Measurements from ENCODE around the gene ATP5F1A. TPM values are rescaled to one million over a fixed set of nuclear protein-coding genes. Genes with fewer than 3 reads are reported as not detected.
A peak's percentile ranks its signal among the peaks of the same experiment; 100 is the strongest.

ATP5F1A gene
- total RNA-seq, 1 experiment from 2014 or later, result 349 TPM

DNA sequence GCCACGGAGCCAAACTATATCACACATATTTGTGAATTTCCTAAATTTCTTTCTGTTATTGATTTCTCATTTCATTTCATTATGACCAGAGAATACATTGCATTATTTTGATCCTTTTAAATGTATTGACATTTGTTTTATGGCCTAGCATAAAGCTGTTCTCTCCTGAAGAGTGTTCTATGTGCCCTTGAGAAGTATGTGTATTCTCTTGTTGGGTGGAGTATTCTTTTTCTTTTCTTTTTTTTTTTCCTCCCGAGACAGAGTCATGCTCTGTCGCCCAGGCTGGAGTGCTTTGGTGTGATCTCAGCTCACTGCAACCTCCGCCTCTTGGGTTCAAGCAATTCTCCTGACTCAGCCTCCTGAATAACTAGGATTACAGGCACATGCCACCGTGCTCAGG, 11.3 kb upstream of the ATP5F1A start:
- TF ChIP-seq, protein P1, sequence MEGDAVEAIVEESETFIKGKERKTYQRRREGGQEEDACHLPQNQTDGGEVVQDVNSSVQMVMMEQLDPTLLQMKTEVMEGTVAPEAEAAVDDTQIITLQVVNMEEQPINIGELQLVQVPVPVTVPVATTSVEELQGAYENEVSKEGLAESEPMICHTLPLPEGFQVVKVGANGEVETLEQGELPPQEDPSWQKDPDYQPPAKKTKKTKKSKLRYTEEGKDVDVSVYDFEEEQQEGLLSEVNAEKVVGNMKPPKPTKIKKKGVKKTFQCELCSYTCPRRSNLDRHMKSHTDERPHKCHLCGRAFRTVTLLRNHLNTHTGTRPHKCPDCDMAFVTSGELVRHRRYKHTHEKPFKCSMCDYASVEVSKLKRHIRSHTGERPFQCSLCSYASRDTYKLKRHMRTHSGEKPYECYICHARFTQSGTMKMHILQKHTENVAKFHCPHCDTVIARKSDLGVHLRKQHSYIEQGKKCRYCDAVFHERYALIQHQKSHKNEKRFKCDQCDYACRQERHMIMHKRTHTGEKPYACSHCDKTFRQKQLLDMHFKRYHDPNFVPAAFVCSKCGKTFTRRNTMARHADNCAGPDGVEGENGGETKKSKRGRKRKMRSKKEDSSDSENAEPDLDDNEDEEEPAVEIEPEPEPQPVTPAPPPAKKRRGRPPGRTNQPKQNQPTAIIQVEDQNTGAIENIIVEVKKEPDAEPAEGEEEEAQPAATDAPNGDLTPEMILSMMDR (IDR thresholded peaks at IDR 0.05; ENCODE audit: insufficient read depth in 1 of 2, low read depth in 1 of 2, low read length in 1 of 2, severe bottlenecking in 1 of 2, unreplicated experiment in 1 of 2), result no peak
- Histone ChIP-seq H3K27me3 (replicated peaks; ENCODE audit: control insufficient read depth, insufficient read depth, low read length) (no peaks in the 10 kb centered on the region), H3K36me3 (ENCODE audit: control insufficient read depth, insufficient read depth, low read length) (no peaks in the 10 kb centered on the region), H3K4me1 (no peaks in the 10 kb centered on the region), H3K4me3 (ENCODE audit: low read depth, low read length) (no peak overlapping the region), H3K9me3 (no peaks in the 10 kb centered on the region)
- H3K4me1 Mint-ChIP-seq (ENCODE audit: low read depth, unreplicated experiment), result no peaks in the 10 kb centered on the region
- peaks cover 14% of the 10 kb centered on the region for H3K36me3 Mint-ChIP-seq (ENCODE audit: insufficient read depth, unreplicated experiment)
- no peak overlapping the region for H3K27ac Mint-ChIP-seq (ENCODE audit: unreplicated experiment)
- intact Hi-C loops (cut with micrococcal nuclease; ENCODE audit: unreplicated experiment), result no loop called here
- ChIA-PET POLR2A (no interaction called here), CTCF (no interaction called here)
- no peak for DNase-seq
- H3K27me3 Mint-ChIP-seq (ENCODE audit: insufficient read depth, unreplicated experiment), result no peaks in the 10 kb centered on the region
- BruUV-seq (replicated peaks), result no TSS peak
- no peak overlapping the region for H3K4me3 Mint-ChIP-seq (ENCODE audit: unreplicated experiment)
- H3K9me3 Mint-ChIP-seq (ENCODE audit: unreplicated experiment), result no peaks in the 10 kb centered on the region

DNA sequence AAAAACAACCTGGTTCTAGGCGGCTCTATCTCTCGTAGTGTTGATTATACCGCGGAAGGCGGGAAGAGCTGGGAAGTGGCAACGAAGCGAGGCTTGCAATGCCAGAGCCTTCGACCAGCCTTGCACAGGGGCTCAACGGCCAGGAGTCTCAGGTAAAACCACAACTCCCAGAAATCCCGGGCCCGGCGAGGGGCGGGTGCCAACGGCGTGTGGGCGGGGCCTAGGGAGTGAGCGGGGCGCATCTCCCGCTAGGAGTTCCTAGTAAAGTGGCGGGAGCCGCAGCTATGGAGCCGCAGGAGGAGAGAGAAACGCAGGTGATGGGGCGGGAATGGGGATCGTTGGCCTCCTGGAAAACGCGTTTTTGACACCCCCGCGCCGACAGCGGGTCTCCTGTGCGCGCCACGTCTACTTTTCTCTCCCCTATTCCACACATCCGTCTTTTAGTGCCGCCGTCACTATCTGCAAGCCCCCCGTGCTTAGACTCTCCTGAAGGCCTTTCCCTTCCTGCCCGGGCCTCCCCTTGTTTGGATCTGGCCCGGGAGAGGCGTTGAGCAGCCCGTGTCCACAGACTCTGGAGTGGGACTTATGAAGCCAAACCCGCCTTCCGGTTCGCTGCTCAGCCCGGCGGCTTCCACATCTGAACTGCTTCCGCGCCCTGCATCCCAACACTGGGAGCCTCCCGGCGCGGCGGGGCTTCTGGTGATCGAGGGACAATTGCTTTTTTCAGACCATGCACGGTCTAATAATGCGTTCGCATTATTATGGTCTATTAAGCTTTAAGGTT, 6.2 kb upstream of the ATP5F1A start, which contains the start of gene HAUS1:
Gene HAUS1 (plus strand): TSS at position 258 of the 784 bp plus-strand sequence. CDS start 27 bp downstream, at position 285.
- H3K27me3 Mint-ChIP-seq (ENCODE audit: insufficient read depth, unreplicated experiment), result no peaks in the 10 kb centered on the region
- intact Hi-C loops (cut with micrococcal nuclease; ENCODE audit: unreplicated experiment), result no loop called here
- peaks cover 8% of the 10 kb centered on the region for H3K36me3 Mint-ChIP-seq (ENCODE audit: insufficient read depth, unreplicated experiment)
- TF ChIP-seq, protein P1 (IDR thresholded peaks at IDR 0.05; ENCODE audit: insufficient read depth in 1 of 2, low read depth in 1 of 2, low read length in 1 of 2, severe bottlenecking in 1 of 2, unreplicated experiment in 1 of 2), result no peak
- POLR2A ChIA-PET, result no interaction called here
- H3K9me3 ChIP-seq, result no peaks in the 10 kb centered on the region
- BruUV-seq (replicated peaks), result TSS peak; percentile 33
- no peaks in the 10 kb centered on the region for H3K4me1 Mint-ChIP-seq (ENCODE audit: low read depth, unreplicated experiment)
- no peaks in the 10 kb centered on the region for H3K36me3 ChIP-seq (ENCODE audit: control insufficient read depth, insufficient read depth, low read length)
- no peaks in the 10 kb centered on the region for H3K4me1 ChIP-seq
- H3K27me3 ChIP-seq (replicated peaks; ENCODE audit: control insufficient read depth, insufficient read depth, low read length), result no peaks in the 10 kb centered on the region
- H3K9me3 Mint-ChIP-seq (ENCODE audit: unreplicated experiment), result no peaks in the 10 kb centered on the region
- H3K4me3 ChIP-seq (ENCODE audit: low read depth, low read length), result peak within 1 kb of the TSS; percentile 83
- peak; percentile 87 to 88 for DNase-seq
- CTCF ChIA-PET, result interaction anchor here (0.9 kb wide), 1 partner anchor 69 kb away, joined by 3 read pairs; no protein-coding TSS in a partner anchor
- peak within 1 kb of the TSS; percentile 91 for H3K4me3 Mint-ChIP-seq (ENCODE audit: unreplicated experiment)
- peak within 1 kb of the TSS; percentile 75 for H3K27ac Mint-ChIP-seq (ENCODE audit: unreplicated experiment)

DNA sequence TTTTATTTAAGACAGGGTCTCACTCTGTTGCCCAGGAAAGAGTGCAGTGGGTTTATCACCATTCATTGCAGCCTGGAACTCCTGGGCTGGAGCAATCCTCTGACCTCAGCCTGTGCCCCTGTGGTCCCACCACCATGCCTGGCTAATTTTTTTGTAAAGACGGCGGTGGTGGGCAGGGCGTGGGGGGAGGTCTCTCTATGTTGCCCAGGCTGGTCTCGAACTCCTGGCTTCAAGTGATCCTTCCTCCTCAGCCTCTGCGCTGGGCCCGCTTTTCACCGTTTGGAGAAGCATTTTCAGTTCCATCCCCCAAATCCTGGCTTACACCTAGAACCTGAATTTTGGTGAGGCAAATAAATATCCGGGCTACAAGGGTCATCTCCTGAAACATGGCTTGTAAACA, 1.4 kb upstream of the ATP5F1A start:
- BruUV-seq (replicated peaks), result no TSS peak
- Mint-ChIP-seq H3K27ac (ENCODE audit: unreplicated experiment) (no peak overlapping the region), H3K9me3 (ENCODE audit: unreplicated experiment) (no peaks in the 10 kb centered on the region), H3K4me1 (ENCODE audit: low read depth, unreplicated experiment) (no peaks in the 10 kb centered on the region), H3K36me3 (ENCODE audit: insufficient read depth, unreplicated experiment) (peaks cover 2% of the 10 kb centered on the region), H3K4me3 (ENCODE audit: unreplicated experiment) (no peak overlapping the region), H3K27me3 (ENCODE audit: insufficient read depth, unreplicated experiment) (no peaks in the 10 kb centered on the region)
- Histone ChIP-seq H3K4me3 (ENCODE audit: low read depth, low read length) (no peak overlapping the region), H3K4me1 (no peaks in the 10 kb centered on the region; the same call in 1 of the 2 replicates), H3K36me3 (ENCODE audit: control insufficient read depth, insufficient read depth, low read length) (no peaks in the 10 kb centered on the region), H3K27me3 (replicated peaks; ENCODE audit: control insufficient read depth, insufficient read depth, low read length) (no peaks in the 10 kb centered on the region), H3K9me3 (no peaks in the 10 kb centered on the region)
- POLR2A ChIA-PET, result no interaction called here
- DNase-seq, result no peak
- CTCF ChIA-PET, result no interaction called here
- TF ChIP-seq, protein P1 (IDR thresholded peaks at IDR 0.05; ENCODE audit: insufficient read depth in 1 of 2, low read depth in 1 of 2, low read length in 1 of 2, severe bottlenecking in 1 of 2, unreplicated experiment in 1 of 2), result no peak
- intact Hi-C loops (cut with micrococcal nuclease; ENCODE audit: unreplicated experiment), result no loop called here
